ENCODE results near the gene ZNF8.
"Not testable (repeated sequence)": the region's sequence is repeated elsewhere in the genome, so short reads cannot be mapped to it uniquely, and the experiment has no call there.

ZNF8 gene

GRCh38 chr19:58338825-58339558 is 60.2 kb downstream of the ZNF8 start:
- DNase-seq = no peak

GRCh38 chr19:58345558-58345957 is 66.8 kb downstream of the ZNF8 start:
- no peak for DNase-seq

GRCh38 chr19:58346961-58347929 is 68.5 kb downstream of the ZNF8 start:
- DNase-seq = peak; percentile 89

- not testable (repeated sequence) for DNase-seq
These were observed 69.3 kb downstream of the ZNF8 start for GRCh38 chr19:58348080-58348479.

- DNase-seq = no peak
These were observed 70.8 kb downstream of the ZNF8 start for GRCh38 chr19:58349590-58349989.

GRCh38 chr19:58350001-58350861 is 71.5 kb downstream of the ZNF8 start:
- no peak for DNase-seq

- DNase-seq = no peak
These were observed 72.3 kb downstream of the ZNF8 start for GRCh38 chr19:58350871-58351557.

GRCh38 chr19:58351558-58351878 is 72.8 kb downstream of the ZNF8 start:
- DNase-seq = no peak

- no peak for DNase-seq
These were observed 73.4 kb downstream of the ZNF8 start for GRCh38 chr19:58351990-58352755.

Measured in activated effector memory CD4-positive, alpha-beta T cell treated with anti-CD3 and anti-CD28 coated beads, Interleukin-2, amount 50 U/mL, for 16 hours (primary cell).